GM12878 (cell line): ENCODE measurements around the gene CELSR1.
"Not testable (repeated sequence)": the region's sequence is repeated elsewhere in the genome, so short reads cannot be mapped to it uniquely, and the experiment has no call there.

Source experiments
- CREB1 ChIP-seq: IDR thresholded peaks from 2 replicates; pipeline ENCODE4 v1.6.1; 2012; ENCODE audit warnings: low read depth, mild to moderate bottlenecking, inconsistent platforms
- EZH2 ChIP-seq: IDR thresholded peaks from 2 replicates; pipeline ENCODE4 v1.6.1; 2012; ENCODE audit warnings: low read depth, mild to moderate bottlenecking, control low read depth, inconsistent platforms, low read length, borderline replicate concordance; ENCODE audit not compliant: control insufficient read depth
- JUNB ChIP-seq: IDR thresholded peaks from 2 replicates; pipeline ENCODE4 v1.6.1; 2016; ENCODE audit warnings: antibody characterized with exemption, mild to moderate bottlenecking
- MEF2A ChIP-seq: IDR thresholded peaks from 2 replicates; pipeline ENCODE4 v1.6.1; 2011; ENCODE audit warnings: low read depth, mild to moderate bottlenecking, low read length, moderate library complexity; ENCODE audit not compliant: insufficient read depth
- POLR2A ChIP-seq: IDR thresholded peaks from 2 replicates; pipeline ENCODE4 v1.6.1; 2011; ENCODE audit warnings: low read depth, mild to moderate bottlenecking, low read length
- RFX5 ChIP-seq: IDR thresholded peaks from 2 replicates; pipeline ENCODE4 v1.6.1; 2011; ENCODE audit warnings: low read depth, low read length, improper control_type of control experiment
- SMAD5 ChIP-seq: IDR thresholded peaks from 2 replicates; pipeline ENCODE4 v1.6.1; 2016; ENCODE audit warnings: antibody characterized with exemption, low read depth
- YY1 ChIP-seq: IDR thresholded peaks from 2 replicates; pipeline ENCODE4 v1.6.1; 2011; ENCODE audit warnings: low read depth, mild to moderate bottlenecking, low read length
- TF ChIP-seq, protein P1 (sequence below), 3 experiments: IDR thresholded peaks in 2 of 3; conservative IDR thresholded peaks in 1 of 3; 2 replicates each; pipeline ENCODE4 v1.5.1; 2011; ENCODE audit warnings: low read depth in 3 of 3, low read length in 3 of 3, mild to moderate bottlenecking in 3 of 3, control low read depth in 2 of 3, moderate library complexity in 2 of 3, inconsistent platforms in 1 of 3, mixed read lengths in 1 of 3; ENCODE audit not compliant: control insufficient read depth in 2 of 3, insufficient read depth in 1 of 3; ENCODE audit errors: extremely low read depth in 1 of 3
- TF ChIP-seq, protein P2 (sequence below): IDR thresholded peaks from 2 replicates; pipeline ENCODE4 v1.6.1; 2012; ENCODE audit warnings: low read depth, low read length, improper control_type of control experiment

DNA sequence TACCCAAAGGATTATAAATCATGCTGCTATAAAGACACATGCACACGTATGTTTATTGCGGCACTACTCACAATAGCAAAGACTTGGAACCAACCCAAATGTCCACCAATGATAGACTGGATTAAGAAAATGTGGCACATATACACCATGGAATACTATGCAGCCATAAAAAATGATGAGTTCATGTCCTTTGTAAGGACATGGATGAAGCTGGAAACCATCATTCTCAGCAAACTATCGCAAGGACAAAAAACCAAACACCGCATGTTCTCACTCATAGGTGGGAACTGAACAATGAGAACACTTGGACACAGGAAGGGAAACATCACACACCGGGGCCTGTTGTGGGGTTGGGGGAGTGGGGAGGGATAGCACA is 21.3 kb downstream of the CELSR1 start:
- TF ChIP-seq SMAD5, EZH2, MEF2A, RFX5, POLR2A, YY1, JUNB, CREB1: not testable (repeated sequence)
- TF ChIP-seq, protein P1, sequence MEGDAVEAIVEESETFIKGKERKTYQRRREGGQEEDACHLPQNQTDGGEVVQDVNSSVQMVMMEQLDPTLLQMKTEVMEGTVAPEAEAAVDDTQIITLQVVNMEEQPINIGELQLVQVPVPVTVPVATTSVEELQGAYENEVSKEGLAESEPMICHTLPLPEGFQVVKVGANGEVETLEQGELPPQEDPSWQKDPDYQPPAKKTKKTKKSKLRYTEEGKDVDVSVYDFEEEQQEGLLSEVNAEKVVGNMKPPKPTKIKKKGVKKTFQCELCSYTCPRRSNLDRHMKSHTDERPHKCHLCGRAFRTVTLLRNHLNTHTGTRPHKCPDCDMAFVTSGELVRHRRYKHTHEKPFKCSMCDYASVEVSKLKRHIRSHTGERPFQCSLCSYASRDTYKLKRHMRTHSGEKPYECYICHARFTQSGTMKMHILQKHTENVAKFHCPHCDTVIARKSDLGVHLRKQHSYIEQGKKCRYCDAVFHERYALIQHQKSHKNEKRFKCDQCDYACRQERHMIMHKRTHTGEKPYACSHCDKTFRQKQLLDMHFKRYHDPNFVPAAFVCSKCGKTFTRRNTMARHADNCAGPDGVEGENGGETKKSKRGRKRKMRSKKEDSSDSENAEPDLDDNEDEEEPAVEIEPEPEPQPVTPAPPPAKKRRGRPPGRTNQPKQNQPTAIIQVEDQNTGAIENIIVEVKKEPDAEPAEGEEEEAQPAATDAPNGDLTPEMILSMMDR (IDR thresholded peaks at IDR 0.05 in 2 of 3, conservative IDR thresholded peaks at IDR 0.05 in 1 of 3; ENCODE audit: control insufficient read depth in 2 of 3, extremely low read depth in 1 of 3, insufficient read depth in 1 of 3, low read depth in 3 of 3, low read length in 3 of 3), result not testable (repeated sequence)
- TF ChIP-seq, protein P2, sequence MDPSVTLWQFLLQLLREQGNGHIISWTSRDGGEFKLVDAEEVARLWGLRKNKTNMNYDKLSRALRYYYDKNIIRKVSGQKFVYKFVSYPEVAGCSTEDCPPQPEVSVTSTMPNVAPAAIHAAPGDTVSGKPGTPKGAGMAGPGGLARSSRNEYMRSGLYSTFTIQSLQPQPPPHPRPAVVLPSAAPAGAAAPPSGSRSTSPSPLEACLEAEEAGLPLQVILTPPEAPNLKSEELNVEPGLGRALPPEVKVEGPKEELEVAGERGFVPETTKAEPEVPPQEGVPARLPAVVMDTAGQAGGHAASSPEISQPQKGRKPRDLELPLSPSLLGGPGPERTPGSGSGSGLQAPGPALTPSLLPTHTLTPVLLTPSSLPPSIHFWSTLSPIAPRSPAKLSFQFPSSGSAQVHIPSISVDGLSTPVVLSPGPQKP, result not testable (repeated sequence)
